ENCODE data around the gene SGPP2. TPM values are rescaled to one million over a fixed set of nuclear protein-coding genes. Genes with fewer than 3 reads are reported as not detected.

SGPP2 gene
- total RNA-seq, 1 experiment from 2014 or later: not detected

- Histone ChIP-seq H3K36me3 (ENCODE audit: insufficient read depth, low read length) (no peaks in the 10 kb centered on the region), H4K20me1 (ENCODE audit: insufficient read depth, low read depth, low read length) (no peaks in the 10 kb centered on the region), H3K79me2 (ENCODE audit: low read length) (no peaks in the 10 kb centered on the region), H3K27me3 (ENCODE audit: low read length) (no peaks in the 10 kb centered on the region), H2AFZ (ENCODE audit: low read length) (no peak overlapping the region), H3K4me1 (ENCODE audit: low read length) (no peaks in the 10 kb centered on the region), H3K4me3 (ENCODE audit: low read length) (no peak overlapping the region), H3K9me3 (ENCODE audit: low read length) (no peaks in the 10 kb centered on the region), H3K9me2 (replicated peaks; ENCODE audit: insufficient read depth, low read length) (no peaks in the 10 kb centered on the region), H3K9ac (ENCODE audit: low read length) (no peak overlapping the region), H3K4me2 (ENCODE audit: low read depth, low read length, poor library complexity, severe bottlenecking) (no peak overlapping the region), H3K27ac (ENCODE audit: low read length) (no peak overlapping the region)
- no peak for DNase-seq
Observed at GRCh38 chr2:222514901-222515300, 90.6 kb downstream of the SGPP2 start.

- Histone ChIP-seq H3K36me3 (ENCODE audit: insufficient read depth, low read length) (no peaks in the 10 kb centered on the region), H3K79me2 (ENCODE audit: low read length) (no peaks in the 10 kb centered on the region), H4K20me1 (ENCODE audit: insufficient read depth, low read depth, low read length) (no peaks in the 10 kb centered on the region), H3K27me3 (ENCODE audit: low read length) (no peaks in the 10 kb centered on the region), H3K9me2 (replicated peaks; ENCODE audit: insufficient read depth, low read length) (no peaks in the 10 kb centered on the region), H3K9ac (ENCODE audit: low read length) (no peak overlapping the region), H3K9me3 (ENCODE audit: low read length) (no peaks in the 10 kb centered on the region), H3K4me3 (ENCODE audit: low read length) (no peak overlapping the region), H3K4me2 (ENCODE audit: low read depth, low read length, poor library complexity, severe bottlenecking) (no peak overlapping the region), H3K27ac (ENCODE audit: low read length) (no peak overlapping the region), H3K4me1 (ENCODE audit: low read length) (no peaks in the 10 kb centered on the region), H2AFZ (ENCODE audit: low read length) (no peak overlapping the region)
- no peak for DNase-seq
Observed at GRCh38 chr2:222518570-222519381, 94.4 kb downstream of the SGPP2 start.

- Histone ChIP-seq H3K79me2 (ENCODE audit: low read length) (no peaks in the 10 kb centered on the region), H3K27me3 (ENCODE audit: low read length) (no peaks in the 10 kb centered on the region), H3K4me1 (ENCODE audit: low read length) (0 out of 2 replicates have a peak, but pooled peaks cover 2% of the 10 kb centered on the region), H3K9ac (ENCODE audit: low read length) (no peak overlapping the region), H3K27ac (ENCODE audit: low read length) (no peak overlapping the region), H3K4me2 (ENCODE audit: low read depth, low read length, poor library complexity, severe bottlenecking) (no peak overlapping the region), H3K36me3 (ENCODE audit: insufficient read depth, low read length) (no peaks in the 10 kb centered on the region), H4K20me1 (ENCODE audit: insufficient read depth, low read depth, low read length) (no peaks in the 10 kb centered on the region), H2AFZ (ENCODE audit: low read length) (no peak overlapping the region), H3K9me2 (replicated peaks; ENCODE audit: insufficient read depth, low read length) (no peaks in the 10 kb centered on the region), H3K9me3 (ENCODE audit: low read length) (no peaks in the 10 kb centered on the region), H3K4me3 (ENCODE audit: low read length) (no peak overlapping the region)
- no peak for DNase-seq
Observed at GRCh38 chr2:222521099-222521498, 96.8 kb downstream of the SGPP2 start.

- no peaks in the 10 kb centered on the region for H3K9me2 ChIP-seq (replicated peaks; ENCODE audit: insufficient read depth, low read length)
- H3K4me1 ChIP-seq (ENCODE audit: low read length): peaks cover 6% of the 10 kb centered on the region
- no peak overlapping the region for H2AFZ ChIP-seq (ENCODE audit: low read length)
- H3K9ac ChIP-seq (ENCODE audit: low read length): no peak overlapping the region
- H3K79me2 ChIP-seq (ENCODE audit: low read length): no peaks in the 10 kb centered on the region
- no peak overlapping the region for H3K27ac ChIP-seq (ENCODE audit: low read length)
- no peak for DNase-seq
- H3K4me2 ChIP-seq (ENCODE audit: low read depth, low read length, poor library complexity, severe bottlenecking): no peak overlapping the region
- H3K9me3 ChIP-seq (ENCODE audit: low read length): no peaks in the 10 kb centered on the region
- H3K36me3 ChIP-seq (ENCODE audit: insufficient read depth, low read length): no peaks in the 10 kb centered on the region
- H3K4me3 ChIP-seq (ENCODE audit: low read length): no peak overlapping the region
- no peaks in the 10 kb centered on the region for H4K20me1 ChIP-seq (ENCODE audit: insufficient read depth, low read depth, low read length)
- no peaks in the 10 kb centered on the region for H3K27me3 ChIP-seq (ENCODE audit: low read length)
Observed at GRCh38 chr2:222522082-222522481, 97.7 kb downstream of the SGPP2 start.

GRCh38 chr2:222523783-222524544 is 99.6 kb downstream of the SGPP2 start:
- Histone ChIP-seq H3K9me2 (replicated peaks; ENCODE audit: insufficient read depth, low read length) (no peaks in the 10 kb centered on the region), H3K4me3 (ENCODE audit: low read length) (no peak overlapping the region), H4K20me1 (ENCODE audit: insufficient read depth, low read depth, low read length) (no peaks in the 10 kb centered on the region), H3K9me3 (ENCODE audit: low read length) (no peaks in the 10 kb centered on the region), H3K4me2 (ENCODE audit: low read depth, low read length, poor library complexity, severe bottlenecking) (no peak overlapping the region), H2AFZ (ENCODE audit: low read length) (no peak overlapping the region), H3K9ac (ENCODE audit: low read length) (no peak overlapping the region), H3K79me2 (ENCODE audit: low read length) (no peaks in the 10 kb centered on the region), H3K27me3 (ENCODE audit: low read length) (no peaks in the 10 kb centered on the region), H3K36me3 (ENCODE audit: insufficient read depth, low read length) (no peaks in the 10 kb centered on the region), H3K27ac (ENCODE audit: low read length) (no peak overlapping the region), H3K4me1 (ENCODE audit: low read length) (peaks cover 21% of the 10 kb centered on the region)
- DNase-seq: no peak

GRCh38 chr2:222525811-222526210 is 101.5 kb downstream of the SGPP2 start:
- Histone ChIP-seq H2AFZ (ENCODE audit: low read length) (no peak overlapping the region), H3K4me3 (ENCODE audit: low read length) (no peak overlapping the region), H4K20me1 (ENCODE audit: insufficient read depth, low read depth, low read length) (no peaks in the 10 kb centered on the region), H3K9ac (ENCODE audit: low read length) (no peak overlapping the region), H3K27me3 (ENCODE audit: low read length) (no peaks in the 10 kb centered on the region), H3K36me3 (ENCODE audit: insufficient read depth, low read length) (no peaks in the 10 kb centered on the region), H3K4me2 (ENCODE audit: low read depth, low read length, poor library complexity, severe bottlenecking) (no peak overlapping the region), H3K27ac (ENCODE audit: low read length) (no peak overlapping the region), H3K9me2 (replicated peaks; ENCODE audit: insufficient read depth, low read length) (no peaks in the 10 kb centered on the region), H3K4me1 (ENCODE audit: low read length) (peaks cover 21% of the 10 kb centered on the region), H3K79me2 (ENCODE audit: low read length) (no peaks in the 10 kb centered on the region), H3K9me3 (ENCODE audit: low read length) (no peaks in the 10 kb centered on the region)
- DNase-seq: no peak

GRCh38 chr2:222526480-222527277 is 102.3 kb downstream of the SGPP2 start:
- no peaks in the 10 kb centered on the region for H3K36me3 ChIP-seq (ENCODE audit: insufficient read depth, low read length)
- DNase-seq: no peak
- peaks cover 21% of the 10 kb centered on the region for H3K4me1 ChIP-seq (ENCODE audit: low read length)
- H3K4me2 ChIP-seq (ENCODE audit: low read depth, low read length, poor library complexity, severe bottlenecking): no peak overlapping the region
- no peak overlapping the region for H3K4me3 ChIP-seq (ENCODE audit: low read length)
- no peaks in the 10 kb centered on the region for H3K27me3 ChIP-seq (ENCODE audit: low read length)
- H3K27ac ChIP-seq (ENCODE audit: low read length): no peak overlapping the region
- H3K79me2 ChIP-seq (ENCODE audit: low read length): no peaks in the 10 kb centered on the region
- H4K20me1 ChIP-seq (ENCODE audit: insufficient read depth, low read depth, low read length): no peaks in the 10 kb centered on the region
- no peaks in the 10 kb centered on the region for H3K9me3 ChIP-seq (ENCODE audit: low read length)
- no peak overlapping the region for H2AFZ ChIP-seq (ENCODE audit: low read length)
- H3K9ac ChIP-seq (ENCODE audit: low read length): no peak overlapping the region
- no peaks in the 10 kb centered on the region for H3K9me2 ChIP-seq (replicated peaks; ENCODE audit: insufficient read depth, low read length)

GRCh38 chr2:222532315-222532714 is 108.0 kb downstream of the SGPP2 start:
- H3K9me3 ChIP-seq (ENCODE audit: low read length): no peaks in the 10 kb centered on the region
- H3K4me3 ChIP-seq (ENCODE audit: low read length): no peak overlapping the region
- no peak overlapping the region for H3K9ac ChIP-seq (ENCODE audit: low read length)
- peaks cover 12% of the 10 kb centered on the region for H3K4me1 ChIP-seq (ENCODE audit: low read length)
- H4K20me1 ChIP-seq (ENCODE audit: insufficient read depth, low read depth, low read length): no peaks in the 10 kb centered on the region
- H3K9me2 ChIP-seq (replicated peaks; ENCODE audit: insufficient read depth, low read length): no peaks in the 10 kb centered on the region
- DNase-seq: no peak
- H3K79me2 ChIP-seq (ENCODE audit: low read length): no peaks in the 10 kb centered on the region
- no peak overlapping the region for H3K4me2 ChIP-seq (ENCODE audit: low read depth, low read length, poor library complexity, severe bottlenecking)
- H3K36me3 ChIP-seq (ENCODE audit: insufficient read depth, low read length): no peaks in the 10 kb centered on the region
- no peaks in the 10 kb centered on the region for H3K27me3 ChIP-seq (ENCODE audit: low read length)
- no peak overlapping the region for H3K27ac ChIP-seq (ENCODE audit: low read length)
- no peak overlapping the region for H2AFZ ChIP-seq (ENCODE audit: low read length)

All from Karpas-422 (cell line).